Adrenal gland (tissue), 5 donors: ENCODE results near the gene AP1B1.

Experiments
- CTCF ChIP-seq, 6 experiments: fragments of 450-650 bp in 4 of 6; fragments of 200-600 bp in 2 of 6; sonication (generic) in 1 of 6; IDR thresholded peaks; 1 replicate in 5 of 6; 2 replicates in 1 of 6; pipeline versions ENCODE4 v1.5.1 to v1.8.0; 2016 to 2021; ENCODE audit warnings: antibody characterized with exemption in 6 of 6, mild to moderate bottlenecking in 2 of 6, moderate library complexity in 1 of 6
- POLR2A ChIP-seq, 2 donors: fragments of 450-650 bp; IDR thresholded peaks; one replicate each; pipeline ENCODE4 v1.6.1; 2017; ENCODE audit warnings: antibody characterized with exemption in 2 of 2, mild to moderate bottlenecking in 2 of 2, moderate library complexity in 1 of 2
- donor health status: DM: no; HTN: no; CAD: no.

- TF ChIP-seq CTCF (IDR thresholded peaks at IDR 0.05) = no peak
- TF ChIP-seq POLR2A (IDR thresholded peaks at IDR 0.05) = no peak
Measured at GRCh38 chr22:29335656-29336055, 52.7 kb downstream of the AP1B1 start.
